WTC11 (cell line): ENCODE results near the gene ABCC4. TPM values are rescaled to one million over a fixed set of nuclear protein-coding genes. Genes with fewer than 3 reads are reported as not detected.
"Not testable (repeated sequence)": the region's sequence is repeated elsewhere in the genome, so short reads cannot be mapped to it uniquely, and the experiment has no call there.

ENCODE experiments used
- ATAC-seq: fragments of 200-7000 bp; cut with Tn5 transposase; 2 replicates; pipeline ENCODE4 v1.10.0; 2021; ENCODE audit warnings: mild to moderate bottlenecking, moderate library complexity
- CTCF ChIA-PET: fragments of 300-600 bp; sonication (Branson Sonifier 250); formaldehyde crosslinking; loops from one replicate; lab custom pipeline; 2021; ENCODE audit warnings: antibody characterized with exemption; lab: Charles Lee
- POLR2A ChIA-PET: fragments of 350-600 bp; sonication (Branson Sonifier 250); formaldehyde crosslinking; loops from one replicate; lab custom pipeline; 2021; ENCODE audit warnings: antibody characterized with exemption; lab: Charles Lee
- DNase-seq: peaks from one replicate; pipeline ENCODE4 v3.0.0; 2021; ENCODE audit warnings: low spot score
- H3K27ac Mint-ChIP-seq: 2 replicates; pipeline ENCODE4 v1.8.0; 2021; ENCODE audit warnings: mixed read lengths
- H3K27me3 Mint-ChIP-seq: 2 replicates; pipeline ENCODE4 v1.8.0; 2021; ENCODE audit warnings: low read depth, mild to moderate bottlenecking, moderate library complexity, mixed read lengths
- H3K36me3 Mint-ChIP-seq: 2 replicates; pipeline ENCODE4 v1.8.0; 2021; ENCODE audit warnings: mixed read lengths
- H3K4me1 Mint-ChIP-seq: 2 replicates; pipeline ENCODE4 v1.8.0; 2022; ENCODE audit warnings: mixed read lengths
- H3K4me3 Mint-ChIP-seq: 2 replicates; pipeline ENCODE4 v1.8.0; 2021; ENCODE audit warnings: mild to moderate bottlenecking, moderate library complexity, mixed read lengths
- H3K9me3 Mint-ChIP-seq: 2 replicates; pipeline ENCODE4 v1.8.0; 2021; ENCODE audit warnings: mixed read lengths
- ETV6 ChIP-seq: sonication (generic); formaldehyde crosslinking; IDR thresholded peaks from 2 replicates; pipeline ENCODE4 v1.8.1; 2022; ENCODE audit warnings: mild to moderate bottlenecking, missing genetic modification reagents
- GRHL2 ChIP-seq: fragments of 250-450 bp; sonication (Bioruptor Pico); IDR thresholded peaks from 2 replicates; pipeline ENCODE4 v1.8.0; 2022; ENCODE audit warnings: mild to moderate bottlenecking, moderate library complexity; ENCODE audit not compliant: insufficient replicate concordance, severe bottlenecking
- IRF2 ChIP-seq: sonication (generic); formaldehyde crosslinking; IDR thresholded peaks from 2 replicates; pipeline ENCODE4 v1.8.0; 2022; ENCODE audit warnings: low read depth, missing genetic modification reagents, borderline replicate concordance
- MXD4 ChIP-seq: fragments of 250-450 bp; sonication (Bioruptor Pico); IDR thresholded peaks from 2 replicates; pipeline ENCODE4 v1.8.0; 2021; ENCODE audit warnings: mild to moderate bottlenecking, moderate library complexity, borderline replicate concordance
- MYBL2 ChIP-seq: sonication (generic); formaldehyde crosslinking; IDR thresholded peaks from 2 replicates; pipeline ENCODE4 v1.8.1; 2023; ENCODE audit warnings: mild to moderate bottlenecking, moderate library complexity, missing genetic modification reagents
- NR2C2 ChIP-seq: sonication (generic); formaldehyde crosslinking; IDR thresholded peaks from 2 replicates; pipeline ENCODE4 v1.8.0; 2022; ENCODE audit warnings: mild to moderate bottlenecking, missing genetic modification reagents
- NR3C1 ChIP-seq: sonication (generic); formaldehyde crosslinking; conservative IDR thresholded peaks from 2 replicates; pipeline ENCODE4 v1.8.1; 2023; ENCODE audit warnings: low read depth, mild to moderate bottlenecking, missing genetic modification reagents
- OVOL2 ChIP-seq: fragments of 250-450 bp; sonication (Bioruptor Pico); IDR thresholded peaks from 2 replicates; pipeline ENCODE4 v1.9.0; 2021; ENCODE audit warnings: mild to moderate bottlenecking, borderline replicate concordance
- RORB ChIP-seq: fragments of 250-450 bp; sonication (Bioruptor Pico); IDR thresholded peaks from 2 replicates; pipeline ENCODE4 v1.9.0; 2021; ENCODE audit warnings: mild to moderate bottlenecking
- SMAD3 ChIP-seq: sonication (generic); formaldehyde crosslinking; IDR thresholded peaks from 2 replicates; pipeline ENCODE4 v1.8.0; 2022; ENCODE audit warnings: missing genetic modification reagents, mild to moderate bottlenecking, borderline replicate concordance
- ZNF121 ChIP-seq: sonication (generic); formaldehyde crosslinking; IDR thresholded peaks from 2 replicates; pipeline ENCODE4 v1.8.0; 2023; ENCODE audit warnings: missing genetic modification reagents
- total RNA-seq: library from RNA; stranded (reverse); gene quantifications from 3 replicates; pipeline ENCODE4 v1.2.3, GENCODE V29; 2021
- TF ChIP-seq, protein P1 (sequence below): fragments of 250-450 bp; sonication (Bioruptor Pico); IDR thresholded peaks from 2 replicates; pipeline ENCODE4 v1.9.0; 2021; ENCODE audit warnings: mild to moderate bottlenecking, borderline replicate concordance
- TF ChIP-seq, protein P2 (sequence below): fragments of 200-600 bp; IDR thresholded peaks from 2 replicates; pipeline ENCODE4 v1.8.0; 2022; ENCODE audit warnings: antibody characterized with exemption
- TF ChIP-seq, protein P3 (sequence below): sonication (generic); formaldehyde crosslinking; IDR thresholded peaks from 2 replicates; pipeline ENCODE4 v1.8.0; 2022; ENCODE audit warnings: mild to moderate bottlenecking, missing genetic modification reagents
- TF ChIP-seq, protein P4 (sequence below): sonication (generic); formaldehyde crosslinking; IDR thresholded peaks from 2 replicates; pipeline ENCODE4 v1.8.0; 2022; ENCODE audit warnings: mild to moderate bottlenecking, missing genetic modification reagents

Gene ABCC4
- total RNA-seq, 1 experiment from 2014 or later: 7.2 TPM

DNA sequence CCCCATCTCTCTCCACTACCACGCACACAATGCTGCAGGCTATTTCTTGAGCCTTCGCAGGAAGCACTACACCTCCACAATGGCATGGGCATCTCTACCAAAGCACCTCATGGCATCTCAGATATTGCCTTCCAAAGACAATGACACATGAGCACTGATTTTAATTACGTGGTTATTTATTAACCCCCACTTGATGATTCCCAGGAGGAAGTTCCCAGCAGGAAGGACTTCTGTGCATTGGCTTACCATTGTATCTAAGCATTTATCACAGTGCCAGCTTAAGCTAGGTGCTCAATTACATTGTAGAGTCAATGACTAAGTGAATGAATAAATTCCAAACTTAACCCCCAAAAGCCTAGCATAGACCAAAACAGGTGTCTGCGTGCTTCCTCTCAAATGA is 101.4 kb downstream of the ABCC4 start (continued):
- TF ChIP-seq, protein P1, sequence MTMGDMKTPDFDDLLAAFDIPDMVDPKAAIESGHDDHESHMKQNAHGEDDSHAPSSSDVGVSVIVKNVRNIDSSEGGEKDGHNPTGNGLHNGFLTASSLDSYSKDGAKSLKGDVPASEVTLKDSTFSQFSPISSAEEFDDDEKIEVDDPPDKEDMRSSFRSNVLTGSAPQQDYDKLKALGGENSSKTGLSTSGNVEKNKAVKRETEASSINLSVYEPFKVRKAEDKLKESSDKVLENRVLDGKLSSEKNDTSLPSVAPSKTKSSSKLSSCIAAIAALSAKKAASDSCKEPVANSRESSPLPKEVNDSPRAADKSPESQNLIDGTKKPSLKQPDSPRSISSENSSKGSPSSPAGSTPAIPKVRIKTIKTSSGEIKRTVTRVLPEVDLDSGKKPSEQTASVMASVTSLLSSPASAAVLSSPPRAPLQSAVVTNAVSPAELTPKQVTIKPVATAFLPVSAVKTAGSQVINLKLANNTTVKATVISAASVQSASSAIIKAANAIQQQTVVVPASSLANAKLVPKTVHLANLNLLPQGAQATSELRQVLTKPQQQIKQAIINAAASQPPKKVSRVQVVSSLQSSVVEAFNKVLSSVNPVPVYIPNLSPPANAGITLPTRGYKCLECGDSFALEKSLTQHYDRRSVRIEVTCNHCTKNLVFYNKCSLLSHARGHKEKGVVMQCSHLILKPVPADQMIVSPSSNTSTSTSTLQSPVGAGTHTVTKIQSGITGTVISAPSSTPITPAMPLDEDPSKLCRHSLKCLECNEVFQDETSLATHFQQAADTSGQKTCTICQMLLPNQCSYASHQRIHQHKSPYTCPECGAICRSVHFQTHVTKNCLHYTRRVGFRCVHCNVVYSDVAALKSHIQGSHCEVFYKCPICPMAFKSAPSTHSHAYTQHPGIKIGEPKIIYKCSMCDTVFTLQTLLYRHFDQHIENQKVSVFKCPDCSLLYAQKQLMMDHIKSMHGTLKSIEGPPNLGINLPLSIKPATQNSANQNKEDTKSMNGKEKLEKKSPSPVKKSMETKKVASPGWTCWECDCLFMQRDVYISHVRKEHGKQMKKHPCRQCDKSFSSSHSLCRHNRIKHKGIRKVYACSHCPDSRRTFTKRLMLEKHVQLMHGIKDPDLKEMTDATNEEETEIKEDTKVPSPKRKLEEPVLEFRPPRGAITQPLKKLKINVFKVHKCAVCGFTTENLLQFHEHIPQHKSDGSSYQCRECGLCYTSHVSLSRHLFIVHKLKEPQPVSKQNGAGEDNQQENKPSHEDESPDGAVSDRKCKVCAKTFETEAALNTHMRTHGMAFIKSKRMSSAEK: no peak
- no peak for TF ChIP-seq IRF2 (CRISPR knock-in tag)
- TF ChIP-seq, protein P2, sequence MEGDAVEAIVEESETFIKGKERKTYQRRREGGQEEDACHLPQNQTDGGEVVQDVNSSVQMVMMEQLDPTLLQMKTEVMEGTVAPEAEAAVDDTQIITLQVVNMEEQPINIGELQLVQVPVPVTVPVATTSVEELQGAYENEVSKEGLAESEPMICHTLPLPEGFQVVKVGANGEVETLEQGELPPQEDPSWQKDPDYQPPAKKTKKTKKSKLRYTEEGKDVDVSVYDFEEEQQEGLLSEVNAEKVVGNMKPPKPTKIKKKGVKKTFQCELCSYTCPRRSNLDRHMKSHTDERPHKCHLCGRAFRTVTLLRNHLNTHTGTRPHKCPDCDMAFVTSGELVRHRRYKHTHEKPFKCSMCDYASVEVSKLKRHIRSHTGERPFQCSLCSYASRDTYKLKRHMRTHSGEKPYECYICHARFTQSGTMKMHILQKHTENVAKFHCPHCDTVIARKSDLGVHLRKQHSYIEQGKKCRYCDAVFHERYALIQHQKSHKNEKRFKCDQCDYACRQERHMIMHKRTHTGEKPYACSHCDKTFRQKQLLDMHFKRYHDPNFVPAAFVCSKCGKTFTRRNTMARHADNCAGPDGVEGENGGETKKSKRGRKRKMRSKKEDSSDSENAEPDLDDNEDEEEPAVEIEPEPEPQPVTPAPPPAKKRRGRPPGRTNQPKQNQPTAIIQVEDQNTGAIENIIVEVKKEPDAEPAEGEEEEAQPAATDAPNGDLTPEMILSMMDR: no peak
- TF ChIP-seq RORB (CRISPR knock-in tag): no peak
- no peak for TF ChIP-seq GRHL2
- TF ChIP-seq MXD4 (CRISPR knock-in tag): no peak
- TF ChIP-seq ZNF121 (CRISPR knock-in tag): no peak
- TF ChIP-seq NR2C2 (CRISPR knock-in tag): no peak

DNA sequence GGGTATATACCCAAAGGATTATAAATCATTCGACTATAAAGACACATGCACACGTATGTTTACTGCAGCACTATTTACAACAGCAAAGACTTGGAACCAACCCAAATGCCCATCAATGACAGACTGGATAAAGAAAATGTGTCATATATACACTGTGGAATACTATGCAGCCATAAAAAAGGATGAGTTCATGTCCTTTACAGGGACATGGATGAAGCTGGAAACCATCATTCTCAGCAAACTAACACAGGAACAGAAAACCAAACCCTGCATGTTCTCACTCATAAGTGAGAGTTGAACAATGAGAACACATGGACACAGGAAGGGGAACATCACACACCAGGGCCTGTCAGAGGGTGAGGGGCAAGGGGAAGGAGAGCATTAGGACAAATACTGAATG is 102.6 kb downstream of the ABCC4 start:
- DNase-seq, H3K27ac Mint-ChIP-seq, H3K36me3 Mint-ChIP-seq, H3K4me1 Mint-ChIP-seq, CTCF ChIA-PET, POLR2A ChIA-PET, H3K4me3 Mint-ChIP-seq, ATAC-seq, H3K27me3 Mint-ChIP-seq: not testable (repeated sequence)
- H3K9me3 Mint-ChIP-seq: peaks cover 14% of the 10 kb centered on the region

DNA sequence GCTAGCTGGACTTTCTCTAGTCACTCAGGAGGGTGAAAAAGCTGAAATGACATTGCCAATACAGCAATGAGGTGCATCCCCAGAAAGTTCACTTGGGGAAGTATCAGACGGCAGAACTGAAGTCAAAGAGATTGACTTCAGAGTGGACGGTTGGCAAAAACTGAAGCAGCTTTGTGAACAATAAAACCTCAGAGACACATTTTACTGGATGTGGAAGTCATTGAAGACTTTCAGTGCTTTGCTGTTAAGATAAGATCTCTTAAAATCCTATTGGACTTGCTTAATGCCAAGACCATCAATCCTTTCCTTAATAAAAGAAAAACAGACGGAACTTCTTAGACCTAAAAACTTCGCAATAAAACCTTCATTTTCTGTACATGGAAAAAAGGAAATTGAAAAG is 103.7 kb downstream of the ABCC4 start:
- TF ChIP-seq, protein P3, sequence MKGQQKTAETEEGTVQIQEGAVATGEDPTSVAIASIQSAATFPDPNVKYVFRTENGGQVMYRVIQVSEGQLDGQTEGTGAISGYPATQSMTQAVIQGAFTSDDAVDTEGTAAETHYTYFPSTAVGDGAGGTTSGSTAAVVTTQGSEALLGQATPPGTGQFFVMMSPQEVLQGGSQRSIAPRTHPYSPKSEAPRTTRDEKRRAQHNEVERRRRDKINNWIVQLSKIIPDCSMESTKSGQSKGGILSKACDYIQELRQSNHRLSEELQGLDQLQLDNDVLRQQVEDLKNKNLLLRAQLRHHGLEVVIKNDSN: no peak
- TF ChIP-seq, protein P4, sequence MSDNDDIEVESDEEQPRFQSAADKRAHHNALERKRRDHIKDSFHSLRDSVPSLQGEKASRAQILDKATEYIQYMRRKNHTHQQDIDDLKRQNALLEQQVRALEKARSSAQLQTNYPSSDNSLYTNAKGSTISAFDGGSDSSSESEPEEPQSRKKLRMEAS (CRISPR knock-in tag): no peak
- TF ChIP-seq SMAD3 (CRISPR knock-in tag) (no peak), ZNF121 (CRISPR knock-in tag) (no peak), OVOL2 (CRISPR knock-in tag) (no peak), GRHL2 (no peak), NR3C1 (CRISPR knock-in tag) (no peak), ETV6 (CRISPR knock-in tag) (no peak), MYBL2 (no peak)
- TF ChIP-seq, protein P1: no peak
- Mint-ChIP-seq H3K4me1 (0 out of 2 replicates have a peak, but pooled peaks cover 3% of the 10 kb centered on the region), H3K27ac (no peak overlapping the region), H3K36me3 (peaks cover 9% of the 10 kb centered on the region; the same call in 1 of the 2 replicates), H3K9me3 (peaks cover 14% of the 10 kb centered on the region), H3K27me3 (no peaks in the 10 kb centered on the region), H3K4me3 (no peak overlapping the region)
- POLR2A ChIA-PET: no interaction called here
- CTCF ChIA-PET: interaction anchor here (0.8 kb wide), 1 partner anchor 77 kb away, joined by 3 read pairs; no protein-coding TSS in a partner anchor
- no peak for DNase-seq
- ATAC-seq: no peak
